Type B pancreatic cell (in vitro differentiated cells): ENCODE measurements around the gene WDR59. TPM values are rescaled to one million over a fixed set of nuclear protein-coding genes. Genes with fewer than 3 reads are reported as not detected.

Source experiments
- DNase-seq: peaks from one replicate; pipeline ENCODE4 v3.0.0; 2021; ENCODE audit warnings: mixed read lengths; ENCODE audit not compliant: unreplicated experiment; ENCODE audit errors: extremely low spot score
- H3K27ac Mint-ChIP-seq: 2 replicates; pipeline ENCODE4 v1.8.0; 2021; ENCODE audit warnings: mild to moderate bottlenecking, mixed read lengths
- H3K27me3 Mint-ChIP-seq: 2 replicates; pipeline ENCODE4 v1.8.0; 2021; ENCODE audit warnings: mixed read lengths
- H3K36me3 Mint-ChIP-seq: 2 replicates; pipeline ENCODE4 v1.8.0; 2021; ENCODE audit warnings: mixed read lengths
- H3K4me1 Mint-ChIP-seq: one replicate; pipeline ENCODE4 v1.8.0; 2021; ENCODE audit warnings: mixed read lengths; ENCODE audit not compliant: unreplicated experiment
- H3K4me3 Mint-ChIP-seq: 2 replicates; pipeline ENCODE4 v1.8.0; 2021; ENCODE audit warnings: mild to moderate bottlenecking, mixed read lengths
- H3K9me3 Mint-ChIP-seq: 2 replicates; pipeline ENCODE4 v1.8.0; 2021; ENCODE audit warnings: mixed read lengths
- long read RNA-seq: library from polyadenylated mRNA; unstranded; transcript quantifications from one replicate; pipeline ENCODE4 v2.0.0, GENCODE V29; 2020
- total RNA-seq: library from RNA; stranded (reverse); gene quantifications from 2 replicates; pipeline ENCODE4 v1.2.1, GENCODE V29; 2021; ENCODE audit warnings: low replicate concordance
- TF ChIP-seq, protein P1 (sequence below): fragments of 200-600 bp; sonication (generic); conservative IDR thresholded peaks from 2 replicates; pipeline ENCODE4 v1.5.0; 2021; ENCODE audit warnings: antibody characterized with exemption, mild to moderate bottlenecking

WDR59 gene
- 85.9 and 88.9 TPM in 2 replicates for total RNA-seq
- long read RNA-seq, partial matches to known transcripts: 31 of 39 reads
- long read RNA-seq, other reads (novel, unspliced or antisense): 6 of 39 reads

DNA sequence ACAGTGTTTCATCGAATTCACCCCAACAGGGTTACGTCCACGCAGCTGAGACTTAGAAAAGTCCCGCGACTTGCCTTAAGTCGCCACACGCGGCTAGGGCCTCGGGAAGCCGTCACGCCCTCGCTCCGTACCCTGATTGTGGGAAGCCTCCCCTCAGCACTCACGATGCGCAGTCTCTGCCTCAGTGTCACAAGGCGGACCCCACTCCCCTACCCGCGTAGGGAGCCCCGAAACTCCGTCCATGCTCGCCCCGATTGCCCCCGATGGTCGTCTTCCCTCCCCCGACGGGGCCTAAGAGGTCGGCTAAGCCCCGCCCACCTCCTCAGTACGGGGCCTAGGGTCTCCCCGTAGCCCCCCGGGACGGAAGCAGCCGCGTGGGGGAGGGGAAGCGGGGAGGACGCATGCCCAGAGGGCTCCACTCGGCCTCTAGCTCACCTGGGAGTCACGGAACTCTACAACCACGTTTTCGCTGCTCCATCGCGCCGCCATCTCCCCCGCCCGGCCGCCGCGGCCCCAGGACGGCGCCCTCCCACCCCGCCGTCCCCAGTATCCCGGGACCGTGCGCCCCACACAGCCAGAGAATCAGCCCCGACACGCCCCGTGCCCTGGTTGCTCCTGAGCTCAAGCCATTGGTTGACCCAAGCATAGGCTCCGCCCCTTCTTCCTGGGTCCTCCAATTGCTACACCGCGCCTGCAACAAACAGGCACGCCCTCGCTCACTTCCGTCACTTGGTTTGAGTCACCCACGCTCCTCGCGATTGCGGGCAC lies at the start of gene WDR59:
TSS of gene WDR59 (minus strand) at position 595 of the 768 bp plus-strand sequence. CDS start at position 489, 106 bp downstream.
- Mint-ChIP-seq H3K9me3 (no peaks in the 10 kb centered on the region), H3K36me3 (no peaks in the 10 kb centered on the region), H3K4me1 (peaks cover 8% of the 10 kb centered on the region), H3K4me3 (peak within 1 kb of the TSS; percentile 98), H3K27me3 (no peaks in the 10 kb centered on the region), H3K27ac (peak within 1 kb of the TSS; percentile 95)
- peak; percentile 97 for DNase-seq
- TF ChIP-seq, protein P1, sequence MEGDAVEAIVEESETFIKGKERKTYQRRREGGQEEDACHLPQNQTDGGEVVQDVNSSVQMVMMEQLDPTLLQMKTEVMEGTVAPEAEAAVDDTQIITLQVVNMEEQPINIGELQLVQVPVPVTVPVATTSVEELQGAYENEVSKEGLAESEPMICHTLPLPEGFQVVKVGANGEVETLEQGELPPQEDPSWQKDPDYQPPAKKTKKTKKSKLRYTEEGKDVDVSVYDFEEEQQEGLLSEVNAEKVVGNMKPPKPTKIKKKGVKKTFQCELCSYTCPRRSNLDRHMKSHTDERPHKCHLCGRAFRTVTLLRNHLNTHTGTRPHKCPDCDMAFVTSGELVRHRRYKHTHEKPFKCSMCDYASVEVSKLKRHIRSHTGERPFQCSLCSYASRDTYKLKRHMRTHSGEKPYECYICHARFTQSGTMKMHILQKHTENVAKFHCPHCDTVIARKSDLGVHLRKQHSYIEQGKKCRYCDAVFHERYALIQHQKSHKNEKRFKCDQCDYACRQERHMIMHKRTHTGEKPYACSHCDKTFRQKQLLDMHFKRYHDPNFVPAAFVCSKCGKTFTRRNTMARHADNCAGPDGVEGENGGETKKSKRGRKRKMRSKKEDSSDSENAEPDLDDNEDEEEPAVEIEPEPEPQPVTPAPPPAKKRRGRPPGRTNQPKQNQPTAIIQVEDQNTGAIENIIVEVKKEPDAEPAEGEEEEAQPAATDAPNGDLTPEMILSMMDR: no peak

DNA sequence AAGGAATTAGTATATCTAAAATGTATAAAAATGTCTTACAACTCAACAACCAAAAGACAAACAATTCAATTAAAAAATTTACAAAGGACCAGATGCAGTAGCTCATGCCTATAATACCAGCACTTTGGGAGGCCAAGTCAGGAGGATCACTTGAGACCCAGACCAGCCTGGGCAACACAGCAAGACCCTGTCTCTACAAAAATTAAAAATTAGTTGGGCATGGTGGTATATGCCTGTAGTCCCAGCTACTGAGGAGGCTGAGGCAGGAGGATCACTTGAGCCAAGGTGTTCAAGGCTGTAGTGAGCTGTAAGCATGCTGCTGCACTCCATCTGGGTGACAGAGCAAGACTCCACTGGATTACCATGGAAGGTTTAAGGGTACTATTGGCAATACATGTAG lies 47.7 kb upstream of the WDR59 start:
- H3K36me3 Mint-ChIP-seq: peaks cover 12% of the 10 kb centered on the region
- peaks cover 2% of the 10 kb centered on the region for H3K9me3 Mint-ChIP-seq
- H3K27ac Mint-ChIP-seq: no peak overlapping the region
- no peaks in the 10 kb centered on the region for H3K27me3 Mint-ChIP-seq
- TF ChIP-seq, protein P1: no peak
- no peaks in the 10 kb centered on the region for H3K4me1 Mint-ChIP-seq
- no peak overlapping the region for H3K4me3 Mint-ChIP-seq
- DNase-seq: no peak

- TF ChIP-seq, protein P1: no peak
- H3K4me1 Mint-ChIP-seq: peaks cover 10% of the 10 kb centered on the region
- DNase-seq: no peak
- H3K27me3 Mint-ChIP-seq: no peaks in the 10 kb centered on the region
- H3K27ac Mint-ChIP-seq: no peak overlapping the region
- H3K36me3 Mint-ChIP-seq: peaks cover 4% of the 10 kb centered on the region
- no peaks in the 10 kb centered on the region for H3K9me3 Mint-ChIP-seq
- H3K4me3 Mint-ChIP-seq: no peak overlapping the region
These were observed 44.9 kb upstream of the WDR59 start for GRCh38 chr16:75029854-75030253.

GRCh38 chr16:75028544-75029135 lies 43.7 kb upstream of the WDR59 start:
- H3K9me3 Mint-ChIP-seq: no peaks in the 10 kb centered on the region
- peaks cover 17% of the 10 kb centered on the region for H3K4me1 Mint-ChIP-seq
- H3K4me3 Mint-ChIP-seq: no peak overlapping the region
- no peaks in the 10 kb centered on the region for H3K27me3 Mint-ChIP-seq
- H3K27ac Mint-ChIP-seq: no peak overlapping the region
- TF ChIP-seq, protein P1: no peak
- DNase-seq: no peak
- no peaks in the 10 kb centered on the region for H3K36me3 Mint-ChIP-seq

DNA sequence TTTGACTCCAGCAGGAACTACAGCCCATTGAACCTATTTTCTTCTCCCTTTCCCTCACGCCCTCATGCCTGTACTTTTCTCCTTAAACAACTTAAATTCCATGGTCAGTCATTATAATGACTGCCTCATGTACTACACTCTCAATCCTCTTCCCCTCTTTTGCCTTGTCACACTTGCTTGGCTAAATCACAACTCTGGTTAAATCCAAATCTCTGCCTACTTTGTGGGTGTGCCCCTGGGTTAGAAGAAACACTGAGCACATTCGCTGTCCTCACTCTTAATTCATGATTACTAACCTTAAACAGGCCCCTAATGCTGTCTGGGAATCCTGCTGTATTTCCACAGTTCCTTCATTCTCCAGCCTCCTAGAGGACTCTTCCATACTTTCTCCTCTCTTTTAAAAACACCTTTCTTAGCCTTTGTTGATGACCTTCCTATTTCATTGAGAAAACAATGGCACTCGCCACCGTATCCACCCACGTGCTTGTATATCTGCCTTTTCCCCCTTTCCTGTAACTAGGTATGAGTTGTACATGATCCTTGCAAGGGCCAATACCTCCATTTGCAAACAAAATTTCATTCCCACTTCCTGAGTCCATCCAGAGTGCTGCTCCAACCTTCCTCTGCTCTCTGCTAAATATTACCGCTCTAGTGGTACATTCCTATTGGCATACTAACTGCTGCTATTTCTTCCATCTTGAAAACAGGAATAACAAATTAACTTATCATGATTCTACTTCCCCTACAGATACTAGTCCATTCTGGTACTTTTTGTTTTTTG lies 42.8 kb upstream of the WDR59 start:
- TF ChIP-seq, protein P1: no peak
- Mint-ChIP-seq H3K27ac (no peak overlapping the region), H3K4me3 (no peak overlapping the region), H3K27me3 (no peaks in the 10 kb centered on the region), H3K9me3 (peaks cover 2% of the 10 kb centered on the region), H3K36me3 (peaks cover 6% of the 10 kb centered on the region), H3K4me1 (peaks cover 18% of the 10 kb centered on the region)
- DNase-seq: no peak
